Measurements from ENCODE around the gene LIMK2. TPM values are rescaled to one million over a fixed set of nuclear protein-coding genes. Genes with fewer than 3 reads are reported as not detected.
"Not testable (repeated sequence)": the region's sequence is repeated elsewhere in the genome, so short reads cannot be mapped to it uniquely, and the experiment has no call there.

Gene LIMK2
- polyA plus RNA-seq, 6 donors from 2014 or later: 5.6 to 16.7 (median 9.2) TPM

- peak overlapping the region in 5 of 8 donors; percentile 35 to 74 (median 52) for H3K4me3 Mint-ChIP-seq
- H3K27me3 Mint-ChIP-seq: no peaks in the 10 kb centered on the region
- H3K36me3 Mint-ChIP-seq: no peaks in the 10 kb centered on the region
- ATAC-seq (ENCODE audit: low read depth in 2 of 2) (peak; percentile 61 to 72), DNase-seq (no peak)
- H3K4me1 Mint-ChIP-seq: peaks cover 22 to 34% (median 27%) of the 10 kb centered on the region in 3 donors
- H3K27ac Mint-ChIP-seq: peak overlapping the region in 5 of 6 donors; percentile 4 to 78 (median 27)
- no peaks in the 10 kb centered on the region for H3K9me3 Mint-ChIP-seq
Observed at GRCh38 chr22:31308181-31308580, 96.1 kb downstream of the LIMK2 start.

- Mint-ChIP-seq H3K9me3 (peaks cover 0 to 8% (median 2%) of the 10 kb centered on the region in 7 donors), H3K4me1 (peaks cover 6 to 16% (median 14%) of the 10 kb centered on the region in 3 donors), H3K27ac (peak overlapping the region in 4 of 6 donors; percentile 4 to 64 (median 21)), H3K4me3 (peak overlapping the region in 1 of 8 donors; percentile 20), H3K27me3 (no peaks in the 10 kb centered on the region), H3K36me3 (peaks cover 8 to 13% of the 10 kb centered on the region in 2 donors)
- ATAC-seq (ENCODE audit: low read depth in 2 of 2) (peak; percentile 63 to 72), DNase-seq (peak; percentile 44)
Observed at GRCh38 chr22:31313366-31314147, 101.5 kb downstream of the LIMK2 start.

- ATAC-seq (ENCODE audit: low read depth in 2 of 2); H3K27me3 Mint-ChIP-seq; H3K9me3 Mint-ChIP-seq; H3K27ac Mint-ChIP-seq; DNase-seq: not testable (repeated sequence)
- H3K4me3 Mint-ChIP-seq: peak overlapping the region in 1 of 8 donors; percentile 20
- peaks cover 4 to 14% (median 8%) of the 10 kb centered on the region in 3 donors for H3K4me1 Mint-ChIP-seq
- peaks cover 8 to 13% of the 10 kb centered on the region in 2 donors for H3K36me3 Mint-ChIP-seq
Observed at GRCh38 chr22:31314220-31314619, 102.1 kb downstream of the LIMK2 start.

- no peak overlapping the region for H3K4me3 Mint-ChIP-seq
- H3K27ac Mint-ChIP-seq: peak overlapping the region in 1 of 6 donors; percentile 3
- no peaks in the 10 kb centered on the region for H3K9me3 Mint-ChIP-seq
- peaks cover 7 to 18% (median 14%) of the 10 kb centered on the region in 3 donors for H3K4me1 Mint-ChIP-seq
- DNase-seq (no peak), ATAC-seq (ENCODE audit: low read depth in 2 of 2) (no peak)
- H3K27me3 Mint-ChIP-seq: no peaks in the 10 kb centered on the region
- peaks cover 5 to 20% of the 10 kb centered on the region in 2 donors for H3K36me3 Mint-ChIP-seq
Observed at GRCh38 chr22:31321421-31321820, 109.3 kb downstream of the LIMK2 start.

- peaks cover 5 to 29% of the 10 kb centered on the region in 2 donors for H3K36me3 Mint-ChIP-seq
- H3K4me3 Mint-ChIP-seq: no peak overlapping the region
- DNase-seq: no peak
Observed at GRCh38 chr22:31323578-31324550, 111.8 kb downstream of the LIMK2 start.

GRCh38 chr22:31326877-31327276, 114.8 kb downstream of the LIMK2 start:
- Mint-ChIP-seq H3K9me3 (no peaks in the 10 kb centered on the region), H3K4me3 (no peak overlapping the region), H3K4me1 (peaks cover 11 to 22% (median 15%) of the 10 kb centered on the region in 3 donors), H3K27ac (no peak overlapping the region), H3K27me3 (no peaks in the 10 kb centered on the region), H3K36me3 (peaks cover 11 to 29% of the 10 kb centered on the region in 2 donors)
- ATAC-seq (ENCODE audit: low read depth in 2 of 2) (no peak), DNase-seq (no peak)

More at GRCh38 chr22:31323578-31324550, 111.8 kb downstream of the LIMK2 start:
- Mint-ChIP-seq H3K4me1 (peaks cover 7 to 23% (median 14%) of the 10 kb centered on the region in 3 donors), H3K27me3 (no peaks in the 10 kb centered on the region), H3K9me3 (no peaks in the 10 kb centered on the region), H3K27ac (peak overlapping the region in 5 of 6 donors; percentile 37 to 70 (median 63))
- ATAC-seq (ENCODE audit: low read depth in 2 of 2): peak; percentile 39 to 53

- DNase-seq (no peak), ATAC-seq (ENCODE audit: low read depth in 2 of 2) (no peak)
- no peak overlapping the region for H3K4me3 Mint-ChIP-seq
- peaks cover 13 to 22% (median 15%) of the 10 kb centered on the region in 3 donors for H3K4me1 Mint-ChIP-seq
- peaks cover 11 to 34% of the 10 kb centered on the region in 2 donors for H3K36me3 Mint-ChIP-seq
- H3K27ac Mint-ChIP-seq: peak overlapping the region in 1 of 6 donors; percentile 23
- no peaks in the 10 kb centered on the region for H3K27me3 Mint-ChIP-seq
- no peaks in the 10 kb centered on the region for H3K9me3 Mint-ChIP-seq
Observed at GRCh38 chr22:31327806-31328543, 115.9 kb downstream of the LIMK2 start.

GRCh38 chr22:31328544-31328960, 116.5 kb downstream of the LIMK2 start:
- DNase-seq (no peak), ATAC-seq (ENCODE audit: low read depth in 2 of 2) (no peak)
- Mint-ChIP-seq H3K4me3 (no peak overlapping the region), H3K27ac (no peak overlapping the region), H3K36me3 (peaks cover 11 to 39% of the 10 kb centered on the region in 2 donors), H3K9me3 (no peaks in the 10 kb centered on the region), H3K4me1 (peaks cover 13 to 25% (median 16%) of the 10 kb centered on the region in 3 donors), H3K27me3 (no peaks in the 10 kb centered on the region)

- no peak overlapping the region for H3K27ac Mint-ChIP-seq
- no peak for DNase-seq
- peaks cover 9 to 30% (median 21%) of the 10 kb centered on the region in 3 donors for H3K4me1 Mint-ChIP-seq
- ATAC-seq (ENCODE audit: low read depth in 2 of 2): no peak
- H3K4me3 Mint-ChIP-seq: no peak overlapping the region
- peaks cover 11 to 44% of the 10 kb centered on the region in 2 donors for H3K36me3 Mint-ChIP-seq
- H3K27me3 Mint-ChIP-seq: no peaks in the 10 kb centered on the region
- H3K9me3 Mint-ChIP-seq: no peaks in the 10 kb centered on the region
Observed at GRCh38 chr22:31329029-31329428, 116.9 kb downstream of the LIMK2 start.

Other genes with a start within 250 kb of the LIMK2 start
- 1 to 10 TPM in 4 of 6 donors, under 1 TPM in 1, not detected in 1; 0.76 to 4.5 (median 1.9) TPM for gene MORC2, start 243.5 kb upstream of the LIMK2 start, polyA plus RNA-seq (ENCODE audit: low read depth in 6 of 6)
- gene TUG1, start 243.0 kb upstream of the LIMK2 start, polyA plus RNA-seq (ENCODE audit: low read depth in 6 of 6): 10 to 100 TPM in 5 of 6 donors, 1 to 10 TPM in 1; 8.1 to 30.7 (median 21.5) TPM
- gene SMTN, start 131.0 kb upstream of the LIMK2 start, polyA plus RNA-seq (ENCODE audit: low read depth in 6 of 6): 1 to 10 TPM in 1 of 6 donors, under 1 TPM in 2, not detected in 3; 0.27 to 1.0 (median 0.79) TPM
- gene SELENOM, start 104.7 kb upstream of the LIMK2 start, polyA plus RNA-seq (ENCODE audit: low read depth in 6 of 6): 10 to 100 TPM; 31.1 to 54.8 (median 42.9) TPM
- under 1 TPM in 1 of 6 donors, not detected in 5; 0.26 TPM for gene INPP5J, start 89.3 kb upstream of the LIMK2 start, polyA plus RNA-seq (ENCODE audit: low read depth in 6 of 6)
- not detected for gene PLA2G3, start 71.8 kb upstream of the LIMK2 start, polyA plus RNA-seq (ENCODE audit: low read depth in 6 of 6)
- gene RNF185, start 52.1 kb upstream of the LIMK2 start, polyA plus RNA-seq (ENCODE audit: low read depth in 6 of 6): 10 to 100 TPM; 16.3 to 26.6 (median 20.9) TPM
- gene PIK3IP1, start 80.2 kb downstream of the LIMK2 start, polyA plus RNA-seq (ENCODE audit: low read depth in 6 of 6): 100 to 1,000 TPM; 107 to 235 (median 181) TPM
- gene PATZ1, start 134.0 kb downstream of the LIMK2 start, polyA plus RNA-seq (ENCODE audit: low read depth in 6 of 6): 10 to 100 TPM; 13.3 to 24.9 (median 15.1) TPM
- gene DRG1, start 187.3 kb downstream of the LIMK2 start, polyA plus RNA-seq (ENCODE audit: low read depth in 6 of 6): 100 to 1,000 TPM in 4 of 6 donors, 10 to 100 TPM in 2; 91.4 to 118 (median 110) TPM

Measured in naive B cell (primary cell).